Ammon's horn (tissue), 1 donor: ENCODE results near the gene MYH10.
"Not testable (repeated sequence)": the region's sequence is repeated elsewhere in the genome, so short reads cannot be mapped to it uniquely, and the experiment has no call there.

Source experiments
- DNase-seq: peaks from one replicate; pipeline ENCODE4 v3.0.0-alpha.2; 2016; ENCODE audit warnings: low spot score

Gene MYH10

DNA sequence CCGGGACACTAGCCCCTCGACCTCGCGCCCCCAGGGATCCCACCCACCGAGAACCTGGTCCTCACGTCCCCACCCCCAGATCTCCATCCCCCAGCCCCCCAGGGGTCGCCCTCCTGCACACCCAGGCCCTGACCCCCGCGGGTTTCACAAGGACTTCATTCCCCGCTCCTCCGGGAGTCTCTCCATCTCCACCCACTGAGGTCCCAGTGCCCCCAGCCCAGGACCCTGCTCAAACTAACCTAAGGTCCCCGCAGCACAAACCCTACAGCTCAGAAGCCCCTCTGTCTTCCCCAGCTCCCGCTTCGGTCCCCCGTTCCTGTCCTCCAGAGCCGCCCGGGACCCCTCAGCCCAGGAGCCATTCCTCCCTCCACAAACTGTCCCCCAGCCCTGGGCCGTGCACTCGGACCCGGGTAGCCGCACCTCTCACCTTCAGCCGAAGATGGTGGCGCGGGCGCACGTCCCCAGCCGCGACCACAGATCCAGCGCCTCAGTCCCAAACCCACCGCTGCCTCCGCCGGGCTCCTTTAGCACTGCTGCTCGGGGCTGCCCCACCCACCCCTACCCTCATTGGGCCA, at the start of gene MYH10:
TSS of gene MYH10 (minus strand) at position 499 of the 575 bp plus-strand sequence. CDS start 7,479 bp downstream, outside the sequence.
- peak; percentile 4 for DNase-seq

DNA sequence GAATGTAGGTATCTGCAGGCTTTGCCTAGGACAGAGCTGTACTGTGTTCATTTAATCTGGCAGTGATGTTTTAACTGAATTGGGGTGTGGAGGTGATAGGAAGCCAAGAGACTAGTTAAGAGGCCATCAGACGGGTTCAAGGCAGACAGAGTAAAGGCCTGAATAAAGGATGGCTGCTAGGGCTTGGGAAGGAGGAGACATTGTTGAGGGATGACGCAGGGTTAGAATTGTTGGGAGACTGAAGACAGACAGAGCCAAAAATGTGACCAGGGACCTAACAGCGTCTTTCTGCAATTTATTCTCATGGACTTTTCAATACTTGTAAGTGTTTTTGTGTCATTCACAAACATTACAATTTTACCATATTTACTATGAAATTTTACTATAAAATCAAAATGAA, 48.6 kb upstream of the MYH10 start:
- no peak for DNase-seq

DNA sequence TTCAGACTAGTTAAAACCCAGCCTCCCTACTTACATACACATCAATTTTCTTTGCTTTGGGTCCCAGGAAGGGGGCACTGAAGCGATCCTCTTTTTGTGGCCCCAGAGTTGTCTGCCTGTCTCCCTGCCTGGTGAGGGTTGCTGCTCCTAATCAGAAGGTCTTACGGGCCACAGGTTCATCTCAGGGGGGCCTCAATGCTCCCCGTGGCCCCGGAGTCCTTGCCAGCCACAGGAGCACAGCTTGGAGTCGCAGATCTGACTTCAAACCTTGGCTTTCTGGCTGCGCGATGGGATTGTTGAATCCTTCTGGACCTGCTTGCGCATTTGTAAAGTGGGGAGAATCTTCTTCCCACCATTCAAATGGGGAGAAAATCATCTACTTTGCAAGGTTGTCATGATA, 44.8 kb upstream of the MYH10 start:
- DNase-seq, result no peak

DNA sequence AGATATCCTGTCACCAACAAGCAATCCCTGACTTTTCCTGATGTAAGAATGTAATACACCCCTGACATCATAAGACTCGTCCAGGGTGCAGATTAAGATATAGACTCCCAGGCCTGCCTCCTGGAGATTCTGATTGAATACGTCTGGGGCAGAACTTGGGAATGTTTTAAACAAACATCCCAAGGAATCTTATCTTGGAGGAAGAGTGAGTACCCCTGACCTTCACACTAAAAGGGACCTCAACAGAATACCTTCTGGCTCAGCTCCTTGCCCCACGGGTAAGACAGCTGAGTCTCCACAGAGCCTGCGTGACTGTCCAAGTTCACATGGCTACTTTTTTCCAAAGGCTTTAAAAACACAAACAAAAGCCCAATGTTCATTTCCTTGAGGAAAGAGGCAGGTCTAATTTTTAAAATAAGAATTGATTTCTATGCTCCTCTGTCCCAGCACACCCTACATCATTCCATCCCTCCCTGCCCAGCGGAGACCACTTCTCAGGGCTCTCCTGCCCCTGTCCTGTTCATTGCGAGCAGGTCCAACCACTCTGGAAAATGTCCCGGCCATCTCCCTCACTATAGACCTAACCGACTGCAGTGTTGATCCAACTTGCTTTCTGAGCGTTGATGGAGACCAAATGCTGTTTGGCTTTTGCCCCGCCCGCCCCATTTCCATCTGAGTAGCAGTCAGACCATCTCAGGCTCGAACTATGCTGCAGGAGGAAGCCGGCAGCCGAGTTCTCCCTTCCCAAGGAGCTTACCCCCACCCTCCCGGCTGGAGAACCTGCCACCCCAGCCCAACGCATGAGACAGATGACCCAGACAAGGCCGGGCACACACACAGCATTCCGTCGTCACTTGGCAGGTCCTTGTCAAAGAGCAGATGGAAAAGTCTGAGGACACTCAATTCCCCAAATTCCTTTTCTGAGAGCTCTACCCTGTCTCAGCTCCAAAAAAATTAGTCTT, 44.1 kb upstream of the MYH10 start:
- DNase-seq, result no peak

DNA sequence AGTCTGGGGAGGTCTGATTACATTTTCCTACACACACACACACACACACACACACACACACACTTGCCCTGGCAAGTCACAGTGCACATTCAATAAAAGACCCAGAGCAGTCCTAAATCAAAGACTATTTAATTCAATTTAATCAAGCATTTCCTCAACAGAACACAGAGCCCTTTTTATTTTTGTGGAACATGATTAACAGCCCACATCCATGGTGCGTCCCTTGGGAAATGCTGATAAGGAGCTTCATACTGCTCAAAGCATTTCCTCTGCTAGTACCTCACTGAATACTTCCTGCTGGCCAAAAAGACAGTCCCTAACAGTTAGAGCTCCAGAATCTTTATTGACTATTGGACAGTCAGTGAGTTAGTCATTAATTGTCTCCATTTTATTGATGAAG, 43.1 kb upstream of the MYH10 start:
- DNase-seq, result no peak

DNA sequence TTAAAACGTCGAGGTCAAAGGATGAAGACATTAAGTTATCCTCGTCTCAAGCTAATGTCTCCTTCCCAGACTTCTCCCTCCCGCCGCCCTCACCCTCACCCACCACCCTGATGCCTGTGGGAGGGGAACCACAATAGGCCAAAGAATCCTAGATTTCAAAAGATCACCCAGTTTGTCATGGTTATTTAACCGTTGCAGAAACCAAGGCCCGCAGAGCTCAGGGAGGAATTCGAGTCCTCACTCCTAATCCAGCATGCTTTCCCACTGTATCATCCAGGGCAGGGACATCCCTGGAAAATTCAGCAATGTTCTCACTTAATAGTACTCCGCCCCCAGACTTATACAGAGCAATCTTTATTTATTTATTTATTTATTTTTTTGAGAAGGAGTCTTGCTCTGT, 41.8 kb upstream of the MYH10 start:
- DNase-seq, result no peak

DNA sequence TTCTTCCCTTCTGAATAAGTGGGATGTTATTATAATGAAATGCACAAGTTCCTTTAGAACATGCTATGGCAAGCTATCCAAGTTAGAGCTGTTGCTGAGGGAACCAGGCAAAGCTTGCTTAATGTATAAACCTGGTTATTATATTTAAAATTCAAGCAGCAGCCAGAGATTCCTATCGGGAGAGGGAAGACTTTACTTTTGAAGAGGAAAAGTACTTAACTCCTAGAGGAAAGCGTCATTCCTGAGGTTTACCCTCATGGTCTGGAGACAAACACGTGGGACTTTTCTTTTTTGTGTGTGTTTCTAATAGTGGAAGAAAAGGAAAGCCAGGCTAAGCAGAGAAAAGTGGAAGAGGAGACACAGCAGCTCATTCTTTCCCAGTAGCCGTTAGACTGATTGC, 39.9 kb upstream of the MYH10 start:
- no peak for DNase-seq

DNA sequence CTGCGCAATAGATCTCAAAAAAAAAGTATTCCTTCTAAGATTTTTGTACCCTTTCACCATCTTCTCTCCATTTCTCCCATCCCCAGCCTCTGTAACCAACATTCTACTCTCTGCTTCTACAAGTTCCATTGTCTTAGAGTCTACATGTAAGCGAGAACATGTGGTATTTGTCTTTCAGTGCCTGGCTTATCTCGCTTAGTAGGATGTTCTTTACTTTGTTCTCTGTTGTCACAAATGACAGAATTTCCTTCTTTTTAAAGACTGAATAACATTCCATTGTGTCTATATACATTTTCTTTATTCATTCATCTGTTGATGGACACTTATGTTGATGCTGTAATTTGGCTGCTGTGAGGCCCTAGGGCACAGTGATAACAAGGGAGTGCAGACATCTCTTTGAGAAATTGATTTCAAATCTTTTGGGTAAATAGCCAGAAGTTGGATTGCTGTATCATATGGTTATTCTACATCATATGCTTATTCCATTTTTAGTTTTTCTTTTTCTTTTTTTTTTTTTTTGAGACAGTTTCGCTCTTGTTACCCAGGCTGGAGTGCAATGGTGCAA, 37.7 kb upstream of the MYH10 start:
- no peak for DNase-seq

DNA sequence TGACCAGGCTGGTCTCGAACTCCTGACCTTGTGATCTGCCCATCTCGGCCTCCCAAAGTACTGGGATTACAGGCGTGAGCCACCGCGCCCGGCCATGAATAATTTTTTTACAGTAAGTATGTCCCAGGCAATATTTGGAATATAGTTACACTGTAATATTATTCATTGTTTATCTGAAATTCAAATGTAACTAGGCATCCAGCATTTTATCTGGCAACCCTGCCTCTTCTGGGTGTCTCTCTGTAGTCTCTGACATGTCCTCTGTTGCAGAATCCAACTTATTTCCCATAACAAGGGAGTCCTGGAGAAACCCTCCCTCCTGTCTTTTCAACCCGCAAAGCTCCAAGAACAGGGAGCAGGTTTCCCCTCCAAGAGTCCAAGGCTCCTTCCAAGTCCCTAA, 36.9 kb upstream of the MYH10 start:
- DNase-seq, result no peak

DNA sequence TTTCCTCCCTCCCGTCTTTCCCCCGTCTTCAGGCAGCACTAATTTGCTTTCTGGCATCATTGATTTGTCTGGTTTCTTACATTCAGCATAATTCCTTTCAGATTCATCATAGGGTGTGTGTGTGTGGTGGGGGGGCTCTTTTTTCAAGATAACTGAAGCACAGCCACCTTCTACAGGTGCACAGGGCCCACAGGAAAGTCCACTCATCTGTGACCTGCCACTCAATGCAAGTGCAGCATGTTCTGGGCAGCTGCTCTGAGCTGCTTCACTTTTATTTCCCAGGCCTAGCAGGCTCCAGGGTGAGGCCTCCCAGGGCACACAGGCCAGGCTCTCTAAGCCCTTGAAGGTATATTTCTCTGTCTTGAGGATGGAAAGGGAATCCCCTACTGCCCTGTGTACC, 35.2 kb upstream of the MYH10 start:
- no peak for DNase-seq

DNA sequence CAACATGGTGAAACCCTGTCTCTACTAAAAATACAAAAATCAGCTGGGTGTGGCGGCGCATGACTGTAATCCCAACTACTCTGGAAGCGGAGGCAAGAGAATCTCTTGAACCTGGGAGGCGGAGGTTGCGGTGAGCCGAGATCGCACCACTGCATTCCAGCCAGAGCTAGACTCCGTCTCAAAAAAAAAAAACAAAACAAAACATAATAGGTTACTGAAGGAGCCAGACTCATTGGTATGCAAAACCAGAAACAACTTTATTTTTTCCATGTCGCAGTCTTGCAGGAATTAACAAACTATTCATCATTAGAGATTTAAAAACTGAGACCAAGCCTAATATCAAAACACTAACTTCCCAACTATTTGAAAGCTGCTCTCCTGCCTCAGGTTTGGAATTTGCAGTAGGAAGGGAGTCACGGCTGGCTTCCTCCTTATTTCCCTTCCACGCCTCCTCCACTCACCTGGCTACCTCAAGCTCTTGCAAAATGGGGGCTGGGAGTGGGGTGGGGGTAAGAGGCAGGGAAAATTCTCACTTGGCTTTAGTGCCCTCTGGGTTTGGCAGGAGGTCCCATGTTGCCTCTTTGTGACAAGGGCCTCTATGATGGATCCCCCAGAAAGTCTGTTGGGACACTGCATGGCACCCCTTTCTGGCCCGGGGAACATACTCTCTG, 34.1 kb upstream of the MYH10 start:
- no peak for DNase-seq

DNA sequence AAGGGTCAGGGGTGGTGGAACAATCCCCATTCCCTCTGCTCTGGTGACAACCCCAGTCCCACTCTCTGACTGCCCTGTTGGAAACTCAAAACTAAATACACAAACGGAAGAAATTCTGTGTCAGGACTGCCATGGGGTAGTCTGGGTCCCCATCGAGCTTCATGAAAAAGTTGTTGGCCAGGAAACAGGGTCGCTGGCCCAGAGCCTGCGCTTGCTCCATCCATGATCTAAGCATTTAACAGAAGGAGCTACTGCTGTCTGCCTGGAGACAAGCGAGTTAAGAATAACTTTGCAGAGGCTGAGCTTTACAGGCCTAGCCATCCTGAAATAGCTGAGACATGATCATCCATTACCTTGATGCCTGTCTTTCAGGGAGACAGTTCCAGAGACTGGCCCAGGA, 32.4 kb upstream of the MYH10 start:
- DNase-seq, result no peak

DNA sequence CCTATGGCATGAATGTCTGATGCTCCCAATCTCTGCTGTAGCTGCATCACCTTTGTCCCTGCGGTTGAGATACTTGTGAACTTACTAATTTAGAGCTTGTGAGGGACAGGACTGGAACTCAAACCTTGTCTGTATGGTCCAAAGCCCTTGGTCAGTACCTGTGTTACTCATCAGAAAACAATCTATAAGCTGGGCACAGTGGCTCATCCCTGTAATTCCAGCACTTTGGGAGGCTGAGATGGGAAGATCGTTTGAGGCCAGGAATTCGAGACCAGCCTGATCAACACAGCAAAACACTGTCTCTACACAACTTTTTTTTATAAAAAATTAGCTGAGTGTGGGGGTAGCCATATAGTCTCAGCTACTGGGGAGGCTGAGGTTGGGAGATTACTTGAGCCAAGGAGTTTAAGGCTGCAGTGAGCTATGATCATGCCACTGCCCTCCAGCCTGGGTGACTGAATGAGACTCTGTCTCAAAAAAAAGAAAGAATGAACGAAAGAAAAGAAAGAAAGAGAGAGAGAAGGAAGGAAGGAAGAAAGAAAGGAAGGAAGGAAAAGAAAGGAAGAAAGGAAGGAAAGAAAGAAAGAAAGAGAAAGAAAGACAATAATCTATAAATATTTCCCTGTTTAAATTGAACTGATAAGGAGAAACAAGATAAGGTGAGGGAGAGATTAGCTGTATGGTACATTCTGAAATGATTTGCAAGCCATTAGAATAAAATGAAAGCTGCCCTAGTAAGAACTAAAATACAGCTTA, 31.7 kb upstream of the MYH10 start:
- DNase-seq, result no peak

DNA sequence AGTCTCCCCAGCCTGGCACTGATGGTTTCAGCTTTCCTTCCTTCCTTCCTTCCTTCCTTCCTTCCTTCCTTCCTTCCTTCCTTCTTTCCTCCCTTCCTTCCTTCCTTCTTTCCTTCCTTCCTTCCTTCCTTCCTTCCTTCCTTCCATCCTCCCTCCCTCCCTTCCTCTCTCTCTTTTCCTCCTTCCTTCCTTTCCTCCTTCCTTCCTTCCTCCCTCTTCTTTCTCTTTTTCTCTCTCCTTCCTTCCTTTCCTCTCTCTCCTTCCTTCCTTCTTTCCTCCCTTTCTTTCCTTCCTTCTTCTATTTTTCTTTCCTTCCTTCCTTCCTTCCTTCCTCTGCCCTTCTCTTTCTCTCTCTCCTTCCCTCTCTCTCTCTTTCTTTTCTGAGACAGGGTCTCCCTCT, 30.2 kb upstream of the MYH10 start:
- DNase-seq, result not testable (repeated sequence)

DNA sequence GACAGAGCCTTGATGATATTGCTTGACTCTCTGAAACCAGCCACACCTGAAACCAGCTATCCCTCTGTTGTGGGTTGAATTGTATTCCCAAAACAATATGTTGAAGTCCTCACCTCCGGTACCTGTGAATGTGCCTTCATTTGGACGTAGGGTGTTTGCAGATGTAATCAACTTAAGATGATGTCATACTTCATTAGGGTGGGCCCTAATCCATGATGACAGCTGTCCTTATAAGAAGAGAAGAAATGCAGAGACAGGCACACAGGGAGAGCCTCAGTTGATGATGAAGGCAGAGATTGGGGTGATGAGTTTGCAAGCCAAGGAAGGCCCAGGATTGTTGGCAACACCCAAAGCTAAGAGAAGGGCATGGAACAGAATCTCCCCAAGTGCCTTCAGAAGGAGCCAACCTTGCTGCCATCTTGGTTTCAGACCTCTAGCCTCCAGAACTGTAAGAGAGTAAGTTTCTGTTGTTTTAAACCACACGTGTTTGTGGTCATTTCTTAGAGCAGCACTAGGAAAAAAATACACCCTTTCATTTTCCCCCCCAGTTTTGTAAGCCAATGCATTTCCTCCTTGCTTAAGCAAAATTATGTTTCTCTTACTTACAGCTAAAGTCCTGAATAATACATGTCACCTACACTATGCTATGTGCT, 29.4 kb upstream of the MYH10 start:
- no peak for DNase-seq

DNA sequence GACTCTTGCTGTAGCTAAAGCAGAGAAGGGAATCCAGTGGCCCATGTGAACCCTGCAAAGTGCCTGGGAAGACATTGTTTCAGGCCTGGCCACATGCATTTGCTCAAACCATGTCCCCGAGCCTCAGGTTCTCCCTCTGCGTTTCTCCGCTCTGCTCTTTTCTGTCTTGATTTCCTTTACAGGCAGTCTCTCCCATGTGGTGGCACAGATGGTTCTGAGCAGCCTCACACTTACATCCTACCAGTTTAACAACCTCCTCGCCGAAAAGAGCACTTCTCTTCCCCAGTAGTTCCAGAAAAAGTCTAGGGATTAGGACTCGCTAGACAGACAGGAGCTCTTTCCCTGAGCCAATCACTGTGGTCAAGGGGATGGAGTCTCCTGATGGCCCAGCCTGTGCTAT, 28.3 kb upstream of the MYH10 start:
- peak; percentile 45 for DNase-seq

DNA sequence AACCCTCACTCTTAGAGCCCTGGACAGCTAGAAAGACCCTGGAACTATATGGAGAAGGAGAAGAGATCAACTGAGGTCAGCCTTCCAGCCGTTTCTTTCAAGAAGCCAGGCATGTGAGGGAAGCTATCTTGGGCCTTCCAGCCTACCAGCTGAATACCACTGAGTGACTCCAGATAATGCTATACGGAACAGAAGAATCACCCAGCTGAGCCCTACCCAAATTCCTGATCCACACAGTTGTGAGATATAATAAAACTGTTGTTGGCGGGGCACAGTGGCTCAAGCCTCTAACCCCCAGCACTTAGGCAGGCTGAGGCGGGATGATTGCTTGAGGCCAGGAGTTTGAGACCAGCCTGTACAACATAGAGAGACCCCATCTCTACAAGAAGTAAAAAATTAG, 26.2 kb upstream of the MYH10 start:
- no peak for DNase-seq

DNA sequence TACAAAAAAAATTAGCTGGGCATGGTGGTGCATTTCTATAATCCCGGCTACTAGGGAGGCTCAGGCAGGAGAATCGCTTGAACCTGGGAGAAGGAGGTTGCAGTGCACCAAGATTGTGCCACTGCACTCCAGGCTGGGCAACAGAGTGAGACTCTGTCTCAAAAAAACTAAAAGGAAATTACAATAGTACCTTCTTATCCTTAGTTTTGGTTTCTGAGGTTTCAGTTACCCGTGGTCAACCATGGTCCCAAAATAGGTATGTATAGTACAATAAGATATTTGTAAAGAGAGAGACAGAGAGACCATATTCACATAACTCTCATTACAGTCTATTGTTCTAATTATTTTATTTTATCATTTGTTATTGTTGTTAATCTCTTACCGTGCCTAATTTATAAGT, 24.3 kb upstream of the MYH10 start:
- DNase-seq, result no peak

DNA sequence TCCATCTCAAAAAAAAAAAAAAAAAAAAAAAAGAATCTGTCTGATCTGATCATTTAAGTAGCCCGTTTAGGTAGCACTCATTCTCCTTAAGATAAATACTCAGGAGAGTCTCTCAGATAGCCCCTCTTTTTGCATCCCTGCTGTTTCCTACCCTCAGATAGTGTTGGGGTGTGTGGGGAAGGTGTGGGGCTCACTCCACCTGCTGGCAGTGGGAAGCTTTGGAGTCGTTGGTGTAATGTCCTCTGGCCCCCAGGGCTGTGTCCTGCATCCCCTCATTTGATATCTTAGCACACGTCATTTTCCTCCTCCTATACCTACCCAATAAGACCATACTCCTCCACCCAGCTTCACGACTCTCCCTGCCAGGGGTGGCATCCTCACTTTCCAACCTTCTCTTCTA, 20.5 kb upstream of the MYH10 start:
- no peak for DNase-seq

DNA sequence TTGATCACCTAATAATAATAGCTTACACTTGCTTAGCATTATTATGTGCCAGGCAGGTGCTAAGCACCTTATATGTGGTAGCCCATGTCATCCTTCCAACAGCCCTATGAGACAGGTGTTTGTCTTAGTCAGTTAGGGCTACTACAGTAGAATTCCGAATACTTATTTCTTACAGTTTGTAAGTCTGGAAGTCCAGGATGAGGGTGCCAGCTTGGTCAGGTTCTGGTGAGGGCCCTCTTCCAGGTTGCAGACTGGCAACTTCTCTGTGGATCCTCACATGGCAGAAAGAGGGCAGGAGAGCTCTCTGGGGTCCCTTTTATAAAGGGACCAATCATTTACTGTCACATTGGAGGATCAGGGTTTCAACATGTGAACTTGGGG, 19.6 kb upstream of the MYH10 start:
- DNase-seq, result no peak
